Stomach smooth muscle (tissue), 2 donors: ENCODE results near the gene POLR2H.

Source experiments
- H3K27ac ChIP-seq: one replicate; pipeline ENCODE4 v1.7.0; 2013; ENCODE audit warnings: mild to moderate bottlenecking, low read length, inconsistent platforms
- H3K27me3 ChIP-seq, 2 donors: one replicate each; pipeline ENCODE4 v1.7.0; 2013; ENCODE audit warnings: low read length in 2 of 2; ENCODE audit not compliant: insufficient read depth in 2 of 2, control insufficient read depth in 1 of 2
- H3K36me3 ChIP-seq, 2 donors: one replicate each; pipeline ENCODE4 v1.7.0; 2013; ENCODE audit warnings: low read length in 2 of 2; ENCODE audit not compliant: control insufficient read depth in 2 of 2, insufficient read depth in 2 of 2
- H3K4me1 ChIP-seq: one replicate; pipeline ENCODE4 v1.7.0; 2013; ENCODE audit warnings: low read length; ENCODE audit not compliant: control insufficient read depth, insufficient read depth
- H3K4me3 ChIP-seq, 2 donors: one replicate each; pipeline ENCODE4 v1.7.0; 2013; ENCODE audit warnings: low read length in 2 of 2
- H3K9ac ChIP-seq, 2 donors: one replicate each; pipeline ENCODE4 v1.7.0; 2013; ENCODE audit warnings: low read length in 2 of 2, mild to moderate bottlenecking in 1 of 2
- H3K9me3 ChIP-seq, 2 donors: one replicate each; pipeline ENCODE4 v1.7.0; 2013; ENCODE audit warnings: low read length in 2 of 2; ENCODE audit not compliant: control insufficient read depth in 2 of 2
- donor health status: healthy.
- donor health status: Pancreatic carcinoma.

POLR2H gene

DNA sequence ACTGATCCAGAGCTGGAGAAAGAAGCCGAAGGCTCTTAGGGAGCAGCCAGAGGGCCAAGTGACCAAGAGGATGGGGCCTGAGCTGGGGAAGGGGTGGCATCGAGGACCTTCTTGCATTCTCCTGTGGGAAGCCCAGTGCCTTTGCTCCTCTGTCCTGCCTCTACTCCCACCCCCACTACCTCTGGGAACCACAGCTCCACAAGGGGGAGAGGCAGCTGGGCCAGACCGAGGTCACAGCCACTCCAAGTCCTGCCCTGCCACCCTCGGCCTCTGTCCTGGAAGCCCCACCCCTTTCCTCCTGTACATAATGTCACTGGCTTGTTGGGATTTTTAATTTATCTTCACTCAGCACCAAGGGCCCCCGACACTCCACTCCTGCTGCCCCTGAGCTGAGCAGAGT is 27.9 kb downstream of the POLR2H start:
- H3K4me3 ChIP-seq, result no peak overlapping the region
- no peaks in the 10 kb centered on the region for H3K9me3 ChIP-seq
- H3K27ac ChIP-seq, result no peak overlapping the region
- no peaks in the 10 kb centered on the region for H3K27me3 ChIP-seq
- H3K9ac ChIP-seq, result no peak overlapping the region
- peaks cover 0 to 3% of the 10 kb centered on the region in 2 donors for H3K36me3 ChIP-seq
- H3K4me1 ChIP-seq, result no peaks in the 10 kb centered on the region

GRCh38 chr3:184389935-184390528 is 28.5 kb downstream of the POLR2H start:
- H3K27ac ChIP-seq, result no peak overlapping the region
- H3K9ac ChIP-seq, result no peak overlapping the region

GRCh38 chr3:184391266-184391665 is 29.8 kb downstream of the POLR2H start:
- Histone ChIP-seq H3K27ac (no peak overlapping the region), H3K36me3 (peaks cover 0 to 2% of the 10 kb centered on the region in 2 donors), H3K4me1 (no peaks in the 10 kb centered on the region), H3K4me3 (no peak overlapping the region), H3K9ac (no peak overlapping the region), H3K9me3 (no peaks in the 10 kb centered on the region), H3K27me3 (peaks cover 0 to 2% of the 10 kb centered on the region in 2 donors)

More at GRCh38 chr3:184389935-184390528, 28.5 kb downstream of the POLR2H start:
- peaks cover 0 to 3% of the 10 kb centered on the region in 2 donors for H3K36me3 ChIP-seq
- no peaks in the 10 kb centered on the region for H3K4me1 ChIP-seq
- H3K4me3 ChIP-seq, result no peak overlapping the region
- H3K27me3 ChIP-seq, result no peaks in the 10 kb centered on the region
- no peaks in the 10 kb centered on the region for H3K9me3 ChIP-seq

GRCh38 chr3:184395320-184395660 is 33.8 kb downstream of the POLR2H start:
- no peaks in the 10 kb centered on the region for H3K9me3 ChIP-seq
- peaks cover 0 to 2% of the 10 kb centered on the region in 2 donors for H3K27me3 ChIP-seq
- H3K4me3 ChIP-seq, result no peak overlapping the region
- H3K4me1 ChIP-seq, result no peaks in the 10 kb centered on the region
- H3K27ac ChIP-seq, result no peak overlapping the region
- H3K36me3 ChIP-seq, result no peaks in the 10 kb centered on the region
- H3K9ac ChIP-seq, result no peak overlapping the region

- Histone ChIP-seq H3K27ac (no peak overlapping the region), H3K9ac (no peak overlapping the region), H3K4me1 (peaks cover 2% of the 10 kb centered on the region), H3K9me3 (no peaks in the 10 kb centered on the region), H3K27me3 (peaks cover 5 to 8% of the 10 kb centered on the region in 2 donors), H3K4me3 (no peak overlapping the region), H3K36me3 (no peaks in the 10 kb centered on the region)
Observed at GRCh38 chr3:184399410-184399809, 37.9 kb downstream of the POLR2H start.

GRCh38 chr3:184405075-184406030 is 43.8 kb downstream of the POLR2H start:
- Histone ChIP-seq H3K4me3 (no peak overlapping the region), H3K27ac (no peak overlapping the region), H3K9ac (no peak overlapping the region), H3K27me3 (peaks cover 5 to 8% of the 10 kb centered on the region in 2 donors), H3K4me1 (peaks cover 2% of the 10 kb centered on the region), H3K9me3 (no peaks in the 10 kb centered on the region), H3K36me3 (no peaks in the 10 kb centered on the region)

- H3K27ac ChIP-seq, result no peak overlapping the region
- H3K4me1 ChIP-seq, result no peaks in the 10 kb centered on the region
- peaks cover 0 to 2% of the 10 kb centered on the region in 2 donors for H3K27me3 ChIP-seq
- H3K9ac ChIP-seq, result no peak overlapping the region
- no peaks in the 10 kb centered on the region for H3K9me3 ChIP-seq
- no peaks in the 10 kb centered on the region for H3K36me3 ChIP-seq
- no peak overlapping the region for H3K4me3 ChIP-seq
Observed at GRCh38 chr3:184409331-184409926, 47.9 kb downstream of the POLR2H start.

DNA sequence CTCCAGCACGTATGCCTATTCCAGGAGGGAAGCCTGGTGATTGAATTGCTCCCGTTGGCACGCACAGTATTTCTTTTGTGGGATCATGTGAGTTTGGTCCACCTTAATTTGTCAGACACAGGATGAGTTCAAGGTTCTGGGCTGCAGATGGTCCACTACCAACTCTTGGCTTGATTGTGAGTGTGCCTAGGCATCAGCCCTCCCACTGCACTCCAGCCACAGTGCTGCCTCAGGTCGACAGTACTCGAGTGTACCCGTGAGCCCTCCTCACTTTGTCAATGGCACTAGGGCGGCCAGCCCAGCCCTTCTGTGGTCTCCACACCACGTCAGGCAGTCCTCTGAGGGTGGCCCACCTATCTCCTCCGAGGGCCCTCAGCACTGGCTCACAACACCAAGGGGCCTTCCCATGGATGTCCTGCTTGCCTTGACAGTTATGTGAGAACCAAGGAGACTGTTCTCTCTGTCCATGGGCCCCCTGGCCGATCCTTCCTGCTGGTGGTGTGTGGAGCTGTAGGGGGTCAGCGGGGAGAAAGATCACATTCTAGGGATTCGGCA is 48.5 kb downstream of the POLR2H start:
- no peak overlapping the region for H3K9ac ChIP-seq
- H3K4me1 ChIP-seq, result no peaks in the 10 kb centered on the region
- peaks cover 0 to 2% of the 10 kb centered on the region in 2 donors for H3K27me3 ChIP-seq
- H3K36me3 ChIP-seq, result no peaks in the 10 kb centered on the region
- no peak overlapping the region for H3K4me3 ChIP-seq
- H3K27ac ChIP-seq, result no peak overlapping the region
- no peaks in the 10 kb centered on the region for H3K9me3 ChIP-seq

DNA sequence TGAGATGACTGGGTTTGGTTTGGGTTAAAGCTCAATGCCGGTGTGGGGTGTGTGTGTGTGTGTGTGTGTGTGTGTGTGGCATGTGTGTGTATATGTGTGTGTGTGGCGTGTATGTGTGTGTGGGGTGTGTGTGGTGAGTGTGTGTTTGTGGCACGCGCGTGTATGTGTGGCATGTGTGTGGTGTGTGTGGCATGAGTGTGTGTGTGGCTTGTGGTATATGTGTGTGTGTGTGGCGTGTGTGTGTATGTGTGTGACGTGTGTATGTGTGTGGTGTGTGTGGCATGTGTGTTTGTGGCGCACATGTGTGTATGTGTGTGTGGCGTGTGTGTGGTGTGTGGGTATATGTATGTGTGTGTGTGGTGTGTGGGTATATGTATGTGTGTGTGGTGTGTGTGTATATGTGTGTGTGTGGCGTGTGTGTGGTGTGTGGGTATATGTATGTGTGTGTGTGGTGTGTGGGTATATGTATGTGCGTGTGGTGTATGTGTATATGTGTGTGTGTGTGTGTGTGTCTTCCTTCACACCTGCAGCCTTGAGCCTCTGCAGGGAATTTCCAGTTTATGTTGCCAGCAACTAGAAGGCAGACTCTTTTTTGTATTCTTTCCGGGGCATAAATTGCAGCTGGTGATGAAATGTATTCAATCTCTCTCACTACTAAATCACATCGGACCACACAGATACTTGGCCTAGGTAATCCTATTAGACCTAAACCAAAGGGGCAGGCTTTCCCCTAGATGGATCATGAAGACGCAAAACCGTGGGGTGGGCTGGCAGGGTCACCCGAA is 53.1 kb downstream of the POLR2H start:
- H3K4me1 ChIP-seq, result no peaks in the 10 kb centered on the region
- H3K27me3 ChIP-seq, result no peaks in the 10 kb centered on the region
- no peaks in the 10 kb centered on the region for H3K36me3 ChIP-seq
- H3K9me3 ChIP-seq, result no peaks in the 10 kb centered on the region
- H3K4me3 ChIP-seq, result no peak overlapping the region
- no peak overlapping the region for H3K9ac ChIP-seq
- no peak overlapping the region for H3K27ac ChIP-seq

- Histone ChIP-seq H3K4me1 (no peaks in the 10 kb centered on the region), H3K9me3 (no peaks in the 10 kb centered on the region), H3K27ac (no peak overlapping the region), H3K9ac (no peak overlapping the region), H3K36me3 (no peaks in the 10 kb centered on the region), H3K4me3 (no peak overlapping the region), H3K27me3 (no peaks in the 10 kb centered on the region)
Observed at GRCh38 chr3:184415203-184415490, 53.6 kb downstream of the POLR2H start.
